H9 (cell line): ENCODE data around the gene BRF1. TPM values are rescaled to one million over a fixed set of nuclear protein-coding genes. Genes with fewer than 3 reads are reported as not detected.

Experiments
- DNase-seq: peaks from one replicate; pipeline ENCODE4 v3.0.0-alpha.2; 2017
- H2AFZ ChIP-seq: one replicate; pipeline ENCODE4 v1.6.1; 2013; ENCODE audit warnings: mild to moderate bottlenecking, low read length, control low read depth, moderate library complexity
- H2AK5ac ChIP-seq: 2 replicates; pipeline ENCODE4 v1.6.1; 2013; ENCODE audit warnings: low read length, control low read depth, mixed read lengths; ENCODE audit not compliant: insufficient read length
- H2BK120ac ChIP-seq: one replicate; pipeline ENCODE4 v1.6.1; 2013; ENCODE audit warnings: low read depth, mild to moderate bottlenecking, low read length, control low read depth, inconsistent platforms; ENCODE audit not compliant: poor library complexity, severe bottlenecking
- H2BK12ac ChIP-seq: 2 replicates; pipeline ENCODE4 v1.6.1; 2013; ENCODE audit warnings: low read length, control low read depth, mixed read lengths, low read depth; ENCODE audit not compliant: insufficient read length
- H2BK15ac ChIP-seq: 2 replicates; pipeline ENCODE4 v1.6.1; 2013; ENCODE audit warnings: low read depth, low read length, control low read depth
- H2BK20ac ChIP-seq: one replicate; pipeline ENCODE4 v1.6.1; 2013; ENCODE audit warnings: low read depth, mild to moderate bottlenecking, low read length, control low read depth, inconsistent platforms; ENCODE audit not compliant: poor library complexity, severe bottlenecking
- H2BK5ac ChIP-seq: 2 replicates; pipeline ENCODE4 v1.6.1; 2013; ENCODE audit warnings: low read length, control low read depth, mixed read lengths; ENCODE audit not compliant: insufficient read length
- H3K14ac ChIP-seq: 2 replicates; pipeline ENCODE4 v1.6.1; 2013; ENCODE audit warnings: low read length, control low read depth; ENCODE audit not compliant: insufficient read depth
- H3K18ac ChIP-seq: 2 replicates; pipeline ENCODE4 v1.6.1; 2013; ENCODE audit warnings: low read depth, mild to moderate bottlenecking, mixed read lengths, low read length, control low read depth; ENCODE audit not compliant: insufficient read length
- H3K23ac ChIP-seq: 2 replicates; pipeline ENCODE4 v1.6.1; 2013; ENCODE audit warnings: low read length, control low read depth, mixed read lengths, low read depth; ENCODE audit not compliant: insufficient read length
- H3K23me2 ChIP-seq: 2 replicates; pipeline ENCODE4 v1.6.1; 2013; ENCODE audit warnings: low read depth, mild to moderate bottlenecking, mixed read lengths, low read length, control low read depth; ENCODE audit not compliant: insufficient read length, poor library complexity, severe bottlenecking
- H3K27ac ChIP-seq: 2 replicates; pipeline ENCODE4 v1.5.1; 2013; ENCODE audit warnings: low read length, control low read depth, mixed read lengths, low read depth; ENCODE audit not compliant: insufficient read length
- H3K27me3 ChIP-seq: 2 replicates; pipeline ENCODE4 v1.6.1; 2013; ENCODE audit warnings: low read length, control low read depth, inconsistent platforms; ENCODE audit not compliant: insufficient read depth
- H3K4ac ChIP-seq: 2 replicates; pipeline ENCODE4 v1.6.1; 2013; ENCODE audit warnings: low read depth, mild to moderate bottlenecking, control low read depth, inconsistent platforms, low read length, moderate library complexity
- H3K4me1 ChIP-seq: 2 replicates; pipeline ENCODE4 v1.6.1; 2013; ENCODE audit warnings: low read length, control low read depth, inconsistent platforms; ENCODE audit not compliant: insufficient read depth
- H3K4me2 ChIP-seq: 2 replicates; pipeline ENCODE4 v1.6.1; 2013; ENCODE audit warnings: low read length, control low read depth, mixed read lengths; ENCODE audit not compliant: insufficient read length, insufficient read depth
- H3K56ac ChIP-seq: 2 replicates; pipeline ENCODE4 v1.6.1; 2013; ENCODE audit warnings: low read depth, mild to moderate bottlenecking, mixed read lengths, low read length, control low read depth; ENCODE audit not compliant: insufficient read length
- H3K79me1 ChIP-seq: 2 replicates; pipeline ENCODE4 v1.6.1; 2013; ENCODE audit warnings: low read depth, mild to moderate bottlenecking, moderate library complexity, low read length, control low read depth, inconsistent platforms; ENCODE audit not compliant: insufficient read depth, poor library complexity, severe bottlenecking
- H3K79me2 ChIP-seq: 2 replicates; pipeline ENCODE4 v1.6.1; 2013; ENCODE audit warnings: low read length, control low read depth, inconsistent platforms; ENCODE audit not compliant: insufficient read depth
- H3K9ac ChIP-seq: 2 replicates; pipeline ENCODE4 v1.6.1; 2013; ENCODE audit warnings: low read length, control low read depth, mixed read lengths; ENCODE audit not compliant: insufficient read length; ENCODE audit errors: extremely low read depth
- H3K9me3 ChIP-seq: one replicate; pipeline ENCODE4 v1.6.1; 2013; ENCODE audit warnings: low read depth, low read length, inconsistent platforms; ENCODE audit not compliant: control insufficient read depth
- H3T11ph ChIP-seq: one replicate; pipeline ENCODE4 v1.6.1; 2013; ENCODE audit warnings: mild to moderate bottlenecking, low read length, control low read depth, inconsistent platforms
- H4K20me1 ChIP-seq: one replicate; pipeline ENCODE4 v1.6.1; 2013; ENCODE audit not compliant: control insufficient read depth, insufficient read length, insufficient read depth
- H4K5ac ChIP-seq: 2 replicates; pipeline ENCODE4 v1.6.1; 2013; ENCODE audit warnings: low read depth, mild to moderate bottlenecking, mixed read lengths, low read length, control low read depth; ENCODE audit not compliant: insufficient read length
- H4K8ac ChIP-seq: replicated peaks from 2 replicates; pipeline ENCODE4 v1.6.1; 2013; ENCODE audit warnings: low read length, control low read depth, mixed read lengths, low read depth; ENCODE audit not compliant: insufficient read length
- H4K91ac ChIP-seq: 2 replicates; pipeline ENCODE4 v1.6.1; 2013; ENCODE audit warnings: low read depth, mild to moderate bottlenecking, moderate library complexity, mixed read lengths, low read length, control low read depth; ENCODE audit not compliant: insufficient read length
- H3K27ac Mint-ChIP-seq, 3 experiments: 2 replicates in 2 of 3; 3 replicates in 1 of 3; pipeline ENCODE4 v1.8.0; 2020 to 2021; ENCODE audit warnings: mixed read lengths in 3 of 3, mild to moderate bottlenecking in 1 of 3, moderate library complexity in 1 of 3
- H3K27me3 Mint-ChIP-seq: 2 replicates; pipeline ENCODE4 v1.8.0; 2021; ENCODE audit warnings: low read depth, mild to moderate bottlenecking, moderate library complexity, mixed read lengths
- H3K36me3 Mint-ChIP-seq, 3 experiments: 2 replicates in 2 of 3; 3 replicates in 1 of 3; pipeline ENCODE4 v1.8.0; 2020 to 2021; ENCODE audit warnings: low read depth in 3 of 3, mixed read lengths in 3 of 3; ENCODE audit not compliant: insufficient read depth in 1 of 3
- H3K4me1 Mint-ChIP-seq, 2 experiments: 2 replicates each; pipeline ENCODE4 v1.8.0; 2020; ENCODE audit warnings: mixed read lengths in 2 of 2
- H3K4me3 Mint-ChIP-seq, 2 experiments: 2 replicates in 1 of 2; 3 replicates in 1 of 2; pipeline ENCODE4 v1.8.0; 2020 to 2021; ENCODE audit warnings: mild to moderate bottlenecking in 2 of 2, mixed read lengths in 2 of 2, moderate library complexity in 1 of 2
- H3K9me3 Mint-ChIP-seq, 2 experiments: 2 replicates in 1 of 2; 3 replicates in 1 of 2; pipeline ENCODE4 v1.8.0; 2020; ENCODE audit warnings: mild to moderate bottlenecking in 2 of 2, mixed read lengths in 2 of 2, moderate library complexity in 1 of 2
- CTCF ChIP-seq: fragments of 200-600 bp; sonication (generic); conservative IDR thresholded peaks from 3 replicates; pipeline ENCODE4 v1.8.0; 2021; ENCODE audit warnings: antibody characterized with exemption, mild to moderate bottlenecking
- WGBS: extraction: QIAGEN DNeasy Blood & Tissue Kit; methylation state at CpG from one replicate; pipeline ENCODE4 v1.1.7; 2013; ENCODE audit warnings: missing lambda C conversion rate, low lambda C conversion rate, mixed read lengths; ENCODE audit not compliant: insufficient read length; ENCODE audit errors: extremely low coverage; 5-methylcytosine and 5-hydroxymethylcytosine counted together
- total RNA-seq: library from RNA; stranded (reverse); gene quantifications from 2 replicates; pipeline ENCODE4 v1.2.1, GENCODE V29; 2021

BRF1 gene
- total RNA-seq, 1 experiment from 2014 or later = 28.3 TPM

DNA sequence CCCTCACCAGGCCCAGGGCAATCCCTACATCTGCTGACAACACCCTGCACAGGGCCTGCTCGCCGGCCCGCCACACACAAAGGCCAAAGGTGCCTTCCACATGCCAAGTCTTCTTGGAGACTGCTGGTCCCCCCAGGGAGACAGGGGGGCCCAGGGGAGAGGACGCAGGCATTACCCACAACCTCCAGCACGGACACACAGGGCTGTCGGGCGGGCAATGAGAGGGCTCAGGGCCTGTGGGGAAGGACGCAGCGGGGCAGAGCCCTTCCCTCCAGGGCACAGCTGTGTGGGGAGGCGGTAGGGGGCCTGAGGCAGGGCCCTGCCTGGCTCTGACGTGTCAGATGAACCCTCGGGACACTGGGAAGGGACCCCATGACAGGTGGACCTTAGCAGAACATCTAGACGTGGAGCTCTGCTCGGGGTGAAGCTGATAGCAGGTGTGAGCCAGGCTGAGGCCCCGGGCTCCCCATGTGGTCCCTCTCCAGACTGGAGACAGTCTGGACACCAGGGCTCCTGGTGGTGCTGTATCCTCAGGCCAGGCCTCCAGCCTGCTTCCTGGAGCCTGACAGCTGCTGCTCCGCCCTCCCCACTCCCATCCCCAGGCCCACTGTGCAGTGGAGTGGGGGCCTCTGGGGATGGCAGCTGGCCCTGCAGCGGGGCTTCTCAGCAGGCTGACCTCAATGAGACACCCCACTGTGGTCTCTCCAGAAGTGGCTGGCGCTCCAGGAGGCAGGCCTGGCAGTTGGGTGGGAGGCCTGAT, 88.1 kb downstream of the BRF1 start:
- Mint-ChIP-seq H3K36me3 (peaks cover 0 to 7% (median 2%) of the 10 kb centered on the region in 3 experiments; a peak in 6 of 7 replicates), H3K4me1 (no peaks in the 10 kb centered on the region; a peak in 2 of 4 replicates), H3K27me3 (no peaks in the 10 kb centered on the region; the same call in 1 of the 2 replicates), H3K4me3 (no peak overlapping the region), H3K9me3 (no peaks in the 10 kb centered on the region; a peak in 1 of 5 replicates), H3K27ac (peak overlapping the region in 1 of 3 experiments; percentile 85; a peak in 2 of 7 replicates)
- H2AFZ ChIP-seq = no peak overlapping the region
- no peak overlapping the region for H3K27ac ChIP-seq
- no peak overlapping the region for H4K91ac ChIP-seq
- H3K4me1 ChIP-seq = no peaks in the 10 kb centered on the region
- H2BK20ac ChIP-seq = no peak overlapping the region
- H3K79me2 ChIP-seq = no peaks in the 10 kb centered on the region
- no peaks in the 10 kb centered on the region for H3K9me3 ChIP-seq
- no peaks in the 10 kb centered on the region for H3K27me3 ChIP-seq
- no peak for DNase-seq
- H3K56ac ChIP-seq = no peak overlapping the region
- H2BK120ac ChIP-seq = no peak overlapping the region
- no peak overlapping the region for H2BK12ac ChIP-seq
- H2BK5ac ChIP-seq = no peak overlapping the region
- H3K23ac ChIP-seq = no peak overlapping the region
- no peaks in the 10 kb centered on the region for H3K23me2 ChIP-seq
- H3K79me1 ChIP-seq = no peaks in the 10 kb centered on the region
- no peak overlapping the region for H2BK15ac ChIP-seq
- TF ChIP-seq CTCF = no peak
- H3K4me2 ChIP-seq = no peak overlapping the region
- no peak overlapping the region for H3K14ac ChIP-seq
- H3K4ac ChIP-seq = no peak overlapping the region
- WGBS = no CpG with 5 or more reads among the region's 18 CpGs
- no peak overlapping the region for H3T11ph ChIP-seq
- H4K8ac ChIP-seq = no peak overlapping the region
- H3K9ac ChIP-seq = no peak overlapping the region
- no peak overlapping the region for H3K18ac ChIP-seq
- H4K20me1 ChIP-seq = no peaks in the 10 kb centered on the region
- H2AK5ac ChIP-seq = no peak overlapping the region
- H4K5ac ChIP-seq = no peak overlapping the region
